Measurements from ENCODE around the gene ASCL1. TPM values are rescaled to one million over a fixed set of nuclear protein-coding genes. Genes with fewer than 3 reads are reported as not detected.

The ASCL1 gene
- total RNA-seq, 2 experiments from 2014 or later = not detected

DNA sequence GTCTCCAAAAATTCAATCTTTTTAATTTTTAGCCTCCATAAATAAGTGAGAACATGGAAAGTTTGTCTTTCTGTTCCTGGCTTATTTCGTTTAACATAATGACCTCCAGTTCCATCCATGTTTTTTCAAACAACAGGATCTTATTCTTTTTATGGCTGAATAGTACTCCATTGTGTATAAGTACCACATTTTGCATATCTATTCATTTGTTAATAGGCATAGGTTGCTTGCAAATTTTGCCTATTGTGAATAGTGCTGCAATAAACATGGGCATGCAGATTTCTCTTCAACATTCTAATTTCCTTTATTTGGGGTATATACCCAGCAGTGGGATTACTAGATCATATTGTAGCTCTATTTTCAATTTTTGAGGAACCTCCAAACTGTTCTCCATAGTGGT, 24.3 kb upstream of the ASCL1 start:
- Mint-ChIP-seq H3K27me3 (peaks cover 29% of the 10 kb centered on the region), H3K4me1 (no peaks in the 10 kb centered on the region)
- CTCF ChIA-PET = no interaction called here

DNA sequence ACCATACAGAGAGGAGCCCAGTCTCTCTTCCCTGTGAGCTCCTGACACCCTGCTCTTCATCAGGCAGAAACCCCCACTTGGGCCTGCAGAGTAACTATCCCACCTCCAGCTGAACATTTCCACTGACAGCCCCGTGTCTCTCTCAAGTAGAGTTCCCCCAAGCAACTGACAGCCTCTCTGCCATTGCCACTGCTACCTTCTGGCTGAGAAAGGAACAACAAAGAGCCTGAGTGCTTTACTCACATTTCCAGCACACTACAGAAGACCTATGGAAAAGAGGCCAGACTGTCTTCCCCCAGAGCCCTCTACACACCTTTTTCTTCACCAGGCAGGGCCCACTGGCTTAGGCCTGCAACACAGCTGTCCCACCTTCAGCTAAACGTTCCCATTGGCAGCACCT, 18.4 kb upstream of the ASCL1 start:
- CTCF ChIA-PET = interaction anchor here (0.5 to 1.0 kb wide), 2 partner anchors 64 to 198 kb away, joined by 3 to 5 read pairs; no protein-coding TSS in a partner anchor
- H3K4me3 Mint-ChIP-seq = no peak overlapping the region
- no peaks in the 10 kb centered on the region for H3K9me3 Mint-ChIP-seq
- POLR2A ChIA-PET = no interaction called here
- no peak for DNase-seq
- no peaks in the 10 kb centered on the region for H3K4me1 Mint-ChIP-seq
- peaks cover 26% of the 10 kb centered on the region for H3K27me3 Mint-ChIP-seq
- no peak overlapping the region for H3K27ac Mint-ChIP-seq
- no peaks in the 10 kb centered on the region for H3K36me3 Mint-ChIP-seq (ENCODE audit: low read depth)

More for the DNA sequence above, 24.3 kb upstream of the ASCL1 start:
- Mint-ChIP-seq H3K9me3 (no peaks in the 10 kb centered on the region), H3K27ac (no peak overlapping the region), H3K36me3 (ENCODE audit: low read depth) (no peaks in the 10 kb centered on the region), H3K4me3 (no peak overlapping the region)
- POLR2A ChIA-PET = no interaction called here
- no peak for DNase-seq

DNA sequence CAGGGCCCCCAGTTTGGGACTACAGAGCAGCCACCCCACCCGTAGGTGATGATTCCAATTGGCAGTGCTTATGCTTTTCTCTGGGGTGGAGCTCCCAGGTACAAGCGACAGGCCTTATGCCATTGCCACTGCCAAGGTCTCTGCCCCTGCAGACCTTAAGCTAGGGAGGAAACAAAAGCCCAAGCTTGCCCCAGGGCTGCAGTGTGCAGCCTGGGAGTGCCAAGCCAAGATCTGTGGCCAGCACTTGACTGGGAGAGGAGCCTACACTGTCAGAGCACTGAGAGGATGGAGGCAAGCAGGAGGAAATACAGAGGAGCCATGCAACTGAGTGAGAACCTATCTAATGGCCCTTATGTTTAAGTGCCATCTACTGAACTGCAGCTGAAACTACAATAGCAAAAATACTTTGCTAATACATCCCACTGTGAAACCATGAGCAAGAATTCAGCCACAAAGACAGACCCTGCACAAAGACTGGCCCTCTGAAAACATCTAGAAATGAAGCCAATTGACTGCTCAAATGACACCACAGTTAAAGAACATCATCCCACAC, 17.7 kb upstream of the ASCL1 start:
- H3K27me3 Mint-ChIP-seq = peaks cover 23% of the 10 kb centered on the region
- H3K27ac Mint-ChIP-seq = no peak overlapping the region
- no peaks in the 10 kb centered on the region for H3K4me1 Mint-ChIP-seq
- no peaks in the 10 kb centered on the region for H3K9me3 Mint-ChIP-seq
- POLR2A ChIA-PET = no interaction called here
- no peaks in the 10 kb centered on the region for H3K36me3 Mint-ChIP-seq (ENCODE audit: low read depth)
- DNase-seq = no peak
- H3K4me3 Mint-ChIP-seq = no peak overlapping the region
- CTCF ChIA-PET = interaction anchor here (1.3 kb wide), 1 partner anchor 9 kb away, joined by 3 read pairs; no protein-coding TSS in a partner anchor

DNA sequence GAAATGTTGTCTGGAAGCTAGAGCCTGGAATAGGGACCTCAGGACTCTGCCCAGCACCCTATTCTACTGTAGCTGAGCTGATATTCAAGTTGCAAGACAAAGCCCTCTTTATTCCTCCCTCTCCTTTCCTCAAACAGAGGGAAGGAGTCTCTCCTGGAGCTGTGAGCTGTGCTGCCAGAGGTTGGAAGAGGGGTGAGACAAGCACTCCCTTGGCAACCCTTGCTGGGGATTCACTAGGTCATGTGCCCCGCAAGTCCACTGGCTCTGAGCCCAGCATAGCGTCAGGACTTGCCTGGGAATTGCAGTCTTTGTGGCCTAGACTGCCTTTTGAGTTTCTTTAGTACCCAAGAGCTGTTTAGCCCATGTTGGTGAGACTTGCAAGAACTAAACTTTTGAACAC, 11.4 kb upstream of the ASCL1 start:
- H3K27me3 Mint-ChIP-seq = peaks cover 50% of the 10 kb centered on the region

DNA sequence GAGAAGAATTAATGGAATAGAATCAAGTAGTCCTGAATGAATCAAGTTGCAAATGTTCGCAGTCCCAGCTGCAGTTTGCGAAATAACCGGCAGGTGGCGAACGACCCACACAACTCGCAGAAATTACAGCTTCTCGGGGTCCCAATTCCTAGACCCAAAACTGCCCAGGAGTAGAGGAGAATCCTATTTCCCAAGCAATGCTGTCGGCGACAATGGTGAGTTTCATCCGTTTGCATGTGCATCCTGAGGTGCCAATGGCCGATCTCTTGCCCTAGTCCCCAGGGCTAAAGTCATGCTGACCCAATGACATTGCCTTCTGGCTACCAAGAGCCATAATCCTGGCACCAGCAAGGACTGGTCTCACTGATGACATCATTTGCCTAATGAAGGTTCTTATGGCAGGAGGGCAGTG, 8.5 kb upstream of the ASCL1 start:
- CTCF ChIA-PET = interaction anchor here (0.7 to 1.7 kb wide), 3 partner anchors 9 to 599 kb away, joined by 3 to 6 read pairs (median 3); no protein-coding TSS in a partner anchor

More for the DNA sequence above, 11.4 kb upstream of the ASCL1 start:
- no peak overlapping the region for H3K4me3 Mint-ChIP-seq
- CTCF ChIA-PET = no interaction called here
- POLR2A ChIA-PET = no interaction called here
- H3K36me3 Mint-ChIP-seq (ENCODE audit: low read depth) = no peaks in the 10 kb centered on the region
- DNase-seq = no peak
- peaks cover 5% of the 10 kb centered on the region for H3K4me1 Mint-ChIP-seq
- no peaks in the 10 kb centered on the region for H3K9me3 Mint-ChIP-seq
- no peak overlapping the region for H3K27ac Mint-ChIP-seq

DNA sequence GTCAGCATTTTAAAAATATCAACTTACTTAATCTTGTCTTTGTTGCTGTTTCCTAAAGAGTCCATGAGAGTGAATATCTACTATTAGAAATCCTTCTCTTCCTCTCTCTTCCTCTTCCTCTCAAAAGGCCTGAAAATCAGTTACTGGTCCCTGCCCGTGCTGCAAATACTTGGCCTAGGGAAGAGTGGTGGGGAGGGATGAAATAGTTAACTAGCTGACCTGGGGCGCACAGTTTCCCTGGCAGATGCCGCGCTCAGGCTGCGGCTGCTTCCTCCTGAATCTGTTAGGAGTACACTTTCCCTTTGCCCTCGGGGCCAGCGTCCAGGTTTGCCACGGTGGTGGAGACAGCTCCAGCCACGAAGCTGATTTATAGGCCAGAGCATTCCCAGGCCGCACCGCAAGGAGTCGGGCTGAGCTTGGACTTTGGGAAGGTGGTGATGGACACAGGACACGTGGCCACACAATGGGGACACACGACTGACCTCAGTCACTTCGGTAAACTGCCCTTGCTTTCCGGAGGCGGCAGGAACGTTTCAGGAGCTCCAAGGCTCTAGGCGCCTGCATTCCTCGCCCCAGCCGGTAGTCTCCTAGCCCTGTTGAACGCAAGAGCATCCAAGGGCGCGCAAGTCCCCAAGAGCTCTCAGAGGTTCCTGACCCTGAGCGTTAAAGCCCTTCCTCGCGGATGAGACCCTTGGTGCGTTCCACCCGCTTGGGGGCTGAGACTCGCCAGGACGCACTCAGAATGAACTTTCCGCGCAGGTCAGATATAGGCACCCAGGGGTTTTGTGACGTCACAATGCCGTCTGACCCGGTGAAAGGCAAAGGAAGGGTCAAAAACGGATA, 7.1 kb upstream of the ASCL1 start:
- CTCF ChIA-PET = no interaction called here
- H3K4me3 Mint-ChIP-seq = no peak overlapping the region
- no peaks in the 10 kb centered on the region for H3K9me3 Mint-ChIP-seq
- no peak overlapping the region for H3K27ac Mint-ChIP-seq
- POLR2A ChIA-PET = no interaction called here
- DNase-seq = no peak
- peaks cover under 1% of the 10 kb centered on the region for H3K36me3 Mint-ChIP-seq (ENCODE audit: low read depth)
- H3K27me3 Mint-ChIP-seq = peaks cover 68% of the 10 kb centered on the region
- H3K4me1 Mint-ChIP-seq = peaks cover 24% of the 10 kb centered on the region

More for the DNA sequence above, 8.5 kb upstream of the ASCL1 start:
- H3K4me3 Mint-ChIP-seq = no peak overlapping the region
- peaks cover 12% of the 10 kb centered on the region for H3K4me1 Mint-ChIP-seq
- DNase-seq = peak; percentile 40
- POLR2A ChIA-PET = no interaction called here
- no peak overlapping the region for H3K27ac Mint-ChIP-seq
- no peaks in the 10 kb centered on the region for H3K36me3 Mint-ChIP-seq (ENCODE audit: low read depth)
- H3K27me3 Mint-ChIP-seq = peaks cover 56% of the 10 kb centered on the region
- H3K9me3 Mint-ChIP-seq = no peaks in the 10 kb centered on the region

DNA sequence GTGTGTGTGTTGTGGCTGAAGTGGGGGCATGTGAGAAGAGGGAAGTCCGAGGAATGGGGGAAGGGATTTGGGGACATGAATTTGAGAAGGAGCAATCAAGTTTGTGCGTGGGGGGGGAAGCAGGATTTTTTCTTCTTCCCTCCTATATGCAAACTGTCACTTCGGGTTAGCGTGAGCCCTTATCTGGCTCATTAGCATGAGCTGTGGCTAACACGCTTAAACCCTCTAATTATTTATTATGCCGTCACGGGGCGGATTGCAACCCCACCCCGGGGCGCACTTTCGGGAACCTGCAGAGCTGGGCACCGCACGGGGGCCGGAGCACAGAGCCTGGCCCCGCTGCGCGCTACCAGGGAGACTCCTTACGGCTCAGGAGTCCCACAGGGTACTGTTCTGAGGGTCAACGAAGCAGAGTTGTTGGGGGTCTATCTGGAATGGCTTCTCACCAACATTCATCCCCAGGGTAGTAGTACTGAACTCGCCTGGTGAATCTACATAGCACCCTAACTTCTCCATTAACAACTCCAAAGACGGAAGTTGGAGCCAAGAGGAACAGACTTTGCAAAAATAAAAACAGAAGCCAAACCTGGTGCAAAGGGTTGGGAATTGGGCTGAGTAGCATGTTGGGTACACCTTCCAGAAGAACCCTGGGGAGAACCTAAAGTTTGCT, 6.4 kb upstream of the ASCL1 start:
- no peak overlapping the region for H3K4me3 Mint-ChIP-seq
- POLR2A ChIA-PET = no interaction called here
- peaks cover 75% of the 10 kb centered on the region for H3K27me3 Mint-ChIP-seq
- peaks cover 26% of the 10 kb centered on the region for H3K4me1 Mint-ChIP-seq
- no peak for DNase-seq
- CTCF ChIA-PET = no interaction called here
- H3K27ac Mint-ChIP-seq = no peak overlapping the region
- H3K9me3 Mint-ChIP-seq = no peaks in the 10 kb centered on the region
- H3K36me3 Mint-ChIP-seq (ENCODE audit: low read depth) = peaks cover 2% of the 10 kb centered on the region

DNA sequence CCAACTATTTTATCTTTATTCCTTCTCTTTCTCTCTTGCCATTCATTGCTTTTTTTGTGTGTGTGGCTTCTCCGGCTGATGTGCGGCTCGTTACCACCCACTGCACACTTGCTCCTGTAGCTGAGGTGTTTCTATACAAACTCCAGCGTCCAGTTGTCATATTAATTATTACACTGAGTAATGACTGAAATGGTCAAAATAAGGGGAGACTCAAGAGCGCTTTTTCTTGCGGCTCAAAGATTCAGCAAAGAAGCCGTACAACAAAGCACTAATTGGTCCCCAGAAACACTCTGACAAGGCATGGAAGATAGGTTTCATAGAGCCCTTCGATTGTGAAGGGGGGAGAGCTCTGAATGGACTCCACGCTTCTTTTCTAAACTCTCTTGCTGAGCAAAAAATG, 5.6 kb upstream of the ASCL1 start:
- CTCF ChIA-PET = no interaction called here
- H3K4me1 Mint-ChIP-seq = peaks cover 27% of the 10 kb centered on the region

DNA sequence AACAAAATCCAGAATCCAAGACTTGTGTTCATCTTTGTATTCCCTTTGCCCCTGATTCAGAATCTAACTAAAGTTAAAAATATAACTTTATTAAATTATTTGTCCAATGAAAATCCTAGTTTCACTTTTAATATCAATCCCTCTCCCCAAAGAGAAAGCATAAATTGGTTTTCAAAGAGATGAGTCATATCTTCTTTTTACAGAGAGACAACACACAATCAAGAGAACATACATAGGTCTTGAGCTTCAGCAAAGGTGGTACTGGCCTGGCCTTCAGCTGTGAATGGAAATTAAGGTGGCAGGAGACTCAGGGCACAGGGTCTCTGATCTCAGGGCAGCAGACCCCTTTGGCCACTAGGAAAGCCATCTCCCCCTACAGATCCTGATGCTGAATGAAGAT, 4.3 kb upstream of the ASCL1 start:
- H3K27me3 Mint-ChIP-seq = peaks cover 80% of the 10 kb centered on the region
- POLR2A ChIA-PET = no interaction called here
- H3K36me3 Mint-ChIP-seq (ENCODE audit: low read depth) = peaks cover 2% of the 10 kb centered on the region
- no peak overlapping the region for H3K4me3 Mint-ChIP-seq
- peak overlapping the region; percentile 3 for H3K27ac Mint-ChIP-seq
- CTCF ChIA-PET = interaction anchor here (1.6 kb wide), 1 partner anchor 13 kb away, joined by 3 read pairs; no protein-coding TSS in a partner anchor
- H3K9me3 Mint-ChIP-seq = no peaks in the 10 kb centered on the region
- no peak for DNase-seq
- H3K4me1 Mint-ChIP-seq = peaks cover 37% of the 10 kb centered on the region

More for the DNA sequence above, 5.6 kb upstream of the ASCL1 start:
- no peak for DNase-seq
- POLR2A ChIA-PET = no interaction called here
- Mint-ChIP-seq H3K9me3 (no peaks in the 10 kb centered on the region), H3K36me3 (ENCODE audit: low read depth) (peaks cover 2% of the 10 kb centered on the region), H3K4me3 (no peak overlapping the region), H3K27ac (no peak overlapping the region), H3K27me3 (peaks cover 81% of the 10 kb centered on the region)

DNA sequence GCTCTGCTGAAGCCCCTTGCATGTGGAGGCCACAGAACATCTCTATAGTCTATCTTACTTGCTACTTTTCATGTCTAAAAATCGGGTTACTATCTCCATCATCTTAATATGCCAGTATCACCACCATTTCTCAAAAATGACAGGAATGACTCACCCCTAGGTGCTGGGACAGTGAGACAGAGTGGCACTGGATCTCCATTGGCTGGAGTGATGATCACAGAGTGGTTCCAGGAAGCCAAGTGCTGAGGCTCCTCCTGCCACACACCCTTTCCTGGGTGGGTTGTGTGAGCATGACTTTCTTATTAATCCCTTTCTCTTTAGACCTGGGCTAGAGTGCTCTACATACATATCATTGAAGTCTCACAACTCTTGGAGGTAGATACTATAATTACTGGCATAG, 3.3 kb upstream of the ASCL1 start:
- Mint-ChIP-seq H3K27me3 (peaks cover 84% of the 10 kb centered on the region), H3K4me1 (peaks cover 38% of the 10 kb centered on the region), H3K4me3 (no peak overlapping the region), H3K9me3 (no peaks in the 10 kb centered on the region), H3K27ac (no peak overlapping the region), H3K36me3 (ENCODE audit: low read depth) (peaks cover 2% of the 10 kb centered on the region)
- no peak for DNase-seq
- ChIA-PET CTCF (interaction anchor here (1.6 kb wide), 1 partner anchor 13 kb away, joined by 3 read pairs; no protein-coding TSS in a partner anchor), POLR2A (no interaction called here)

DNA sequence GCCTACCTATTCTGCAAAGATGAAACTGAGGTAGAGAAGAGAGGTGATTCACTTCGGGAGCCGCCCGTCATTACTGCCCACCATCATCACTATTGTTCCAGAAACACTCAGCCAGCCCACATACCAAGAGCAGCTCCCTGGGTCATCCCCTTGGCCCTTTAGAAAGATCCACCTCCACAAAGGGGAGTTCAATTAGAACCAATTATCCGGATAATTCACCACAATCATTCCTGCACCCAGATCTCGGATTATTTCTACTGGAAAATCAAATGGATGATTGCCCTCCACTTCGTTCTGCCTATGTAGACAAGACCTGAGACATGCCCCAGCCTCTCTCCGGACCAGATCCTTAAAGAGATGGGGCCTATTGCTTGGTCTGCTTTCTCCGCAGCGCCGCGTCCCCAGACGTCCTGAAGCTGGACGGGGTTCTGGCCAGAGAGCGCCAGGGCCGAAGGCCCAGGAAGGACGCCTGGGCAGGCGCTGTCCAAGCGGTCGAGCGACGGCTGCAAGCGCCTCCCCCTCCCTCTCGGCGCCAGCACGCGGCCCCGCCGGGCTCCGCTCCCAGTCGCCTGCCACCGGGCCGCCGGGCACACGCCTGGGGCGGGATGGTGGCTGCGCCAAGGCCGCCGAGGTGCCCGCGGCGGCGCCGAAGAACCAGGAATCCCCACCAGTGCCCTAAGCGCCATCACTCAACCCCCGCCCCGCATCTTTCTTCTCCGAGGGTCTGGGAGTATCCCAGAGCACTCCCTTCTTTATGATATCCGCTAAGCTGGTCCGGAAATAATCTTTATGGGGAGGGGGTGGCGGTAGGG, 1.3 kb upstream of the ASCL1 start:
- ChIA-PET CTCF (no interaction called here), POLR2A (no interaction called here)
- Mint-ChIP-seq H3K4me3 (no peak overlapping the region), H3K9me3 (peaks cover 2% of the 10 kb centered on the region), H3K4me1 (peaks cover 35% of the 10 kb centered on the region), H3K27me3 (peaks cover 82% of the 10 kb centered on the region), H3K27ac (no peak overlapping the region), H3K36me3 (ENCODE audit: low read depth) (peaks cover 2% of the 10 kb centered on the region)
- no peak for DNase-seq

DNA sequence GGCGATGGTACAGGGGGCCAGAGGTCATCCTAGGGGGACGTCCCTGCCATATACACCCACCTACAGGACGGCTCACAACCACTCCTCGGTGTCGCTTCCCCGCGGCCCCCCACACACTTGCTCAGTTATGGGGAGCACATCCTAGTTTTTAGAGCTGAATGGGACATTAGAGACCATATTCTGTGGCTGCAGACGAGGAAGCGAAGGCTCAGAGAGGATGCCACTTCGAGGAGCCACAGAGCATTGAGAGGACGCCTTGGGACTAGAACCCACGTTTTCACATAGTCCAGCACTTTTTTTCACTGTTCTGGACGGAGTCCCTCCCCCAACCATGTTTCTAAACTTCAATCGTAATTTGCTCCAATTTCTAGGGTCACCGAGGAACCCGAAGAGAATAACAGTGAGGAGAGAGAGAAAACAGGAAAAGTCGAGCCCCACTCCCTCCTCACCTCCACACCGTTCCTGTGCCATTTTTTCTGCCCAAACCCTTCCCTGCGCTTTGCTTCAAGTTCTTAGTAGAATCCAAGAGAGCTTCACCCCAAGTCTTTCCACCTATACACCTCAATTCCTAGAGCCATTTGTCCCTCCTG, 641 bp upstream of the ASCL1 start:
- Mint-ChIP-seq H3K36me3 (ENCODE audit: low read depth) (peaks cover 2% of the 10 kb centered on the region), H3K4me1 (peaks cover 35% of the 10 kb centered on the region), H3K4me3 (peak overlapping the region; percentile 38), H3K27me3 (peaks cover 84% of the 10 kb centered on the region), H3K9me3 (peaks cover 2% of the 10 kb centered on the region), H3K27ac (no peak overlapping the region)
- ChIA-PET CTCF (no interaction called here), POLR2A (no interaction called here)
- no peak for DNase-seq

Data from activated CD4-positive, alpha-beta T cell treated with anti-CD3 and anti-CD28 coated beads, Interleukin-2, amount 10 ng/mL, durations not matched to agents 7 days and 5 days (primary cell).